GM21723 (cell line): ENCODE measurements around the gene ZNF80.
A peak's percentile ranks its signal among the peaks of the same experiment; 100 is the strongest.

Experiments
- ATAC-seq: cut with Tn5 transposase; IDR thresholded peaks from one replicate; pipeline ENCODE4 v1.9.1; 2021; ENCODE audit warnings: mild to moderate bottlenecking, moderate library complexity; ENCODE audit not compliant: unreplicated experiment

Gene ZNF80

GRCh38 chr3:114221165-114221880 lies 16.1 kb downstream of the ZNF80 start:
- no peak for ATAC-seq

GRCh38 chr3:114219741-114220140 lies 17.6 kb downstream of the ZNF80 start:
- ATAC-seq: no peak

- no peak for ATAC-seq
Observed at GRCh38 chr3:114218578-114219185, 18.7 kb downstream of the ZNF80 start.

- no peak for ATAC-seq
Observed at GRCh38 chr3:114218006-114218405, 19.4 kb downstream of the ZNF80 start.

GRCh38 chr3:114217266-114217665 lies 20.1 kb downstream of the ZNF80 start:
- ATAC-seq: no peak

GRCh38 chr3:114216186-114216970 lies 21.0 kb downstream of the ZNF80 start:
- ATAC-seq: no peak

GRCh38 chr3:114214542-114215341 lies 22.6 kb downstream of the ZNF80 start:
- peak; percentile 22 for ATAC-seq

- ATAC-seq: peak; percentile 90
Observed at GRCh38 chr3:114213627-114214541, 23.5 kb downstream of the ZNF80 start.

GRCh38 chr3:114213292-114213626 lies 24.1 kb downstream of the ZNF80 start:
- ATAC-seq: peak; percentile 17

GRCh38 chr3:114212646-114213045 lies 24.7 kb downstream of the ZNF80 start:
- no peak for ATAC-seq

GRCh38 chr3:114207768-114208167 lies 29.6 kb downstream of the ZNF80 start:
- peak; percentile 94 for ATAC-seq

GRCh38 chr3:114206342-114206741 lies 31.0 kb downstream of the ZNF80 start:
- no peak for ATAC-seq

GRCh38 chr3:114205541-114205940 lies 31.8 kb downstream of the ZNF80 start:
- no peak for ATAC-seq

GRCh38 chr3:114194750-114195149 lies 42.6 kb downstream of the ZNF80 start:
- no peak for ATAC-seq

GRCh38 chr3:114192136-114192535 lies 45.2 kb downstream of the ZNF80 start:
- no peak for ATAC-seq

GRCh38 chr3:114186501-114186900 lies 50.9 kb downstream of the ZNF80 start:
- ATAC-seq: no peak
